Activated T-cell treated with anti-CD3 and anti-CD28 coated beads for 1 hour (primary cell): ENCODE results near the gene PCP2.

Experiments used
- DNase-seq: peaks from one replicate; pipeline ENCODE4 v3.0.0-alpha.2; 2020; ENCODE audit warnings: low read depth

Gene PCP2

GRCh38 chr19:7618771-7619510, 14.6 kb downstream of the PCP2 start:
- DNase-seq, result no peak

- no peak for DNase-seq
These were observed 15.2 kb downstream of the PCP2 start for GRCh38 chr19:7618348-7618747.

GRCh38 chr19:7617735-7618134, 15.8 kb downstream of the PCP2 start:
- no peak for DNase-seq

- DNase-seq, result no peak
These were observed 16.3 kb downstream of the PCP2 start for GRCh38 chr19:7617172-7617571.

GRCh38 chr19:7614859-7615741, 18.4 kb downstream of the PCP2 start:
- DNase-seq, result no peak

- no peak for DNase-seq
These were observed 20.9 kb downstream of the PCP2 start for GRCh38 chr19:7612282-7613274.

- no peak for DNase-seq
These were observed 21.8 kb downstream of the PCP2 start for GRCh38 chr19:7611541-7612279.

- DNase-seq, result no peak
These were observed 22.9 kb downstream of the PCP2 start for GRCh38 chr19:7610491-7611240.

GRCh38 chr19:7607874-7608560, 25.5 kb downstream of the PCP2 start:
- no peak for DNase-seq

GRCh38 chr19:7607212-7607873, 26.2 kb downstream of the PCP2 start:
- DNase-seq, result no peak

GRCh38 chr19:7606289-7606688, 27.2 kb downstream of the PCP2 start:
- DNase-seq, result no peak

GRCh38 chr19:7605490-7606222, 27.9 kb downstream of the PCP2 start:
- no peak for DNase-seq

GRCh38 chr19:7603919-7604318, 29.6 kb downstream of the PCP2 start:
- DNase-seq, result no peak

GRCh38 chr19:7602935-7603497, 30.5 kb downstream of the PCP2 start:
- no peak for DNase-seq

GRCh38 chr19:7602240-7602934, 31.1 kb downstream of the PCP2 start:
- no peak for DNase-seq

- no peak for DNase-seq
These were observed 32.8 kb downstream of the PCP2 start for GRCh38 chr19:7600721-7601120.

GRCh38 chr19:7598180-7598579, 35.3 kb downstream of the PCP2 start:
- DNase-seq, result no peak

GRCh38 chr19:7597689-7598088, 35.8 kb downstream of the PCP2 start:
- no peak for DNase-seq
